HG03103 (cell line): Measurements from ENCODE around the gene COL6A3.

ENCODE experiments used
- ATAC-seq: cut with Tn5 transposase; IDR thresholded peaks from one replicate; pipeline ENCODE4 v1.9.1; 2021; ENCODE audit warnings: low read depth; ENCODE audit not compliant: unreplicated experiment

The COL6A3 gene

DNA sequence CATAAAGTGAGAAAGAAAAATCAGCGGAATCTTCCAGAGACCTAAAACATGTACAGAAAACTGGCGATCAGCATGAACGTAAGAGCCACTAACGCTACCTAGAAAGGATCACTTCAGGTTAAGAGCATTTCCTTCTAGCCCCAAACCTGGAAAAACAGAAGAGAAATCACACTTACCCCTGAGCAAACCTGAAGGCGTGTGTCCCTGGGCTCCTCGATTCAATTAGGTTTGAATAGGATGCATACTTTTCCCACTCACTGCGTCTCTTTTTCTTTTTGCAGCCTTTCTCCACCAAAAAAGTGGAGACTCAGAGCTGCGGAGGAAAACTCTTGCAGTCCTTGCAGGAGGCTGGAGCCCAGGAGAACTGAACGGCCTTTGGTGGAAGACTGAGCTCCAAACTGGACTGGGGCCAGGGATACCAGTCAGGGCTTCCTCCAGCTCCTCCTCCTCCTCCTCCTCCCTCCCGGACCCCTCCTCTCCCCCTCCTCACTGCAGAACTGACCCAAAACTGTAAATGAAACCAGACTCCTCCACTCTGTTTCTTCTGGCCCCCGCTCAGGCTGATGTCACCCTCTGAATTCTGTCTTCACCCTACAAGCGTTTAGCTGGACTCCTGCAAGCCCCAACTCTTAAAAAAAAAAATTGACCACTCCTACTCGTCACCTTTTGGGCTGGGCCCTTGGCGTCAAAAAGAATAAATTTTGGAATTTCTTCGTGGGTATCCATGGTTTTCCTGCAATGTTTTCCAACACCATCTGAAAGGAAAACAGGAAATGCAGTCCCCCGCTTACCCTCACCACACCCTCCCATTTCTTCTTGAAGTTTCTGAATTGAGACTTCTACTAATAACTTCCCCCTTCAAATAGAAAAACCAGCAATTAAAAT is at the start of gene COL6A3:
Gene COL6A3 (minus strand): TSS at position 388 of the 885 bp plus-strand sequence. CDS start 17,347 bp downstream, outside the sequence.
- no peak for ATAC-seq

DNA sequence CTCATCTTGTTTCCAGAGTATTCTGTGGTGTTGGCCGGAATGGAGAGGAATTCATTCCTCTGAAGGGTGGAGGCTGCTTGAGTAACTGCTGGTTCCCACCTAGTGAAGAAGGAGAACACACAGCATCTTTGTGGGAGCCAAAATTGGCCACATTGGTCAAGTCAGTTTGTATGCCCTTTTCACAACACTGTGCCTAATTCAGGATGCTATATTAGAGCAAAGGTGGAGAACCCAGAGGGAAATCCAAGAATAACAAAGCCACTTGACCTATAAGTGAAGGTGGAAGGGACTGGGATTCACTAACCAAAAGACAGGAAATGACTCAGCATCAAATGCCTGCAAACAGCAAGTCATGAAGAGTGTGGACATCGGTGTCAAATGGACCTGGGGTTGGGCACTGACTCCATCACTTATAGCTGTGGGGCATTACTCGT is 45.8 kb upstream of the COL6A3 start:
- no peak for ATAC-seq

GRCh38 chr2:237459226-237459625 is 45.3 kb upstream of the COL6A3 start:
- ATAC-seq: no peak

DNA sequence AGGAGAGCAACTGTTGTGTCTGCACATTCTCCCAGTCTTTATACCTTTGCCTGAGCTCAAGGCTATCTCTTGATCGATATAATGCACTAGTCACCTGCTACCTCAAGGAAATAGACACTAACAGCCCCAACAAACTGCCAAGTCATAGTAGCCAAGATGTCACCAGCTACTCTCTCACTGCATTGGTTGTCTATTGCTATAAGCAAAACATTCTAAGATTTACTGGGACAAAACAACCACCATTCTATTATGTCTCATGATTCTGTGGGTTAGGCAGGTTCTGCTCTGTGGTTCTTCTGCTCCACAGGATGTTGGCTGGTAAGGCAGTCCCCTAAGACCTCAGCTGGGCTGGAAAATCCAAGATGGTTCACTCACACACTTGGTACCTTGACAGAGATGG is 44.6 kb upstream of the COL6A3 start:
- no peak for ATAC-seq

DNA sequence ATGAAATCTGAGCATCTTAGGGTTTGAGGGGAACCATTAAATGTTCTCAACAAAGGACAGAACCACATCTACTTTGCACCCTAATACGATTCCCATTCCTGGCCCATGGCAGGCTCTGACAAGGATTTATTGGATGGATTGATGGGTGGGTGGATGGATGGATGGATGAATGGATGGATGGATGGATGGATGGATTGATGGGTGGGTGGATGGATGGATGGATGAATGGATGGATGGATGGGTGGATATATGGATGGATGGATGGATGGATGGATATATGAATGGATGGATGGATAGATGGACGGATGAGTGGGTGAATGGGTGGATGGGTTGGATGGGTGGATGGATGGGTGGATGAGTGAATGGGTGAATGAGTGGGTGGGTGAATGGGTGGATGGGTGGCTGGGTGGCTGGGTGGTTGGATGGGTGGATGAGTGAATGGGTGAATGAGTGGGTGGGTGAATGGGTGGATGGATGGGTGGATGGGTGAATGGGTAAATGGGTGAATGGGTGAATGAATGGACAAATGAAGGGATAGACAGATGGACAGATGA is 43.5 kb upstream of the COL6A3 start:
- no peak for ATAC-seq

DNA sequence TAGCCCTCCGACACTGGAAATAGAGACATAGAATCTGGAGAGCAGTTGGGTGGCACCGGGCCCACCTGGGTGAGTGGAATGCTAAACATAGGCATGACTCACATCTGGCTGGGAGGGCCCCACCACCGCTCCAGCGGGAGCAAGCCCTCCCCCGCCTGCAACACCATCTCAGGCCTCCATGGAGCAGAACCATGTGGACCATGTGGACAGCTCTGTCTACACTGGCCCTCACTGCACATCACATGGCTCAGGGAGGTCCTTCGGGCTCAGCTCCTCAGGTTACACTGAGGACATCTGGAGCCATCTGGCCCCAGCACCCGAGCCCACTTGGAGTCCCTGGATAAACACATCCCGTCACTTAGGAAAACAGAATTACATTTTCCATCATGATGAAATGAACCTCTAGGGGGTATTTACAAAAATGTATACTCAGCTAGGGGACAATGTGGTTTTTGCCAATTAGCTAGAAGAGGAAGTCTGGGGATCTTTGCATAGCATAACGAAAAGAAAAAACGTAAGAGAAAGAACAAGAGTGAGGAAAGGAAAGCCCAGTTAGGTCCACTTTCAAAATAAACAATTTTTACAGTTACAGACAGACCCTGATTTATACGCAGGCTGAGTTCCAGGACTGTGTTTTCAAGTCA is 42.4 kb upstream of the COL6A3 start:
- ATAC-seq: no peak

DNA sequence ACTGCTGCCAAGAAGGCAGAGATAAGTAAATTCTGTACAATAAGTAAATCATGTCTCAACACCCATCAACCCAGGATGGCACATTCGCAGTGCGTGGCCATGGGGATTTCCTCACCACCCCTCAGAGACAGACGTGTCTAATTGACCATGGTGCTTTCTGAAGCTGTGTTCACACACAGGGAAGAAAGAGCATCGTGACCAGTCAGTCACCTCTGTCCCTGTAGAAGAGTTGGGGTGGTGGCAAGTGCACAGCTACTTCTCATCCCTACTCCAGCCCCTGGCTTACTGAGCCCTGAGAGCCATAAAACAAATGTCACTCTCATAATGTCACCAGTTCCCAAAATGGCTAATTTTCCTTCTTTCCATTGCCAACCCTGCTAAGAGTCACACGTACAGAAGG is 41.8 kb upstream of the COL6A3 start:
- no peak for ATAC-seq

DNA sequence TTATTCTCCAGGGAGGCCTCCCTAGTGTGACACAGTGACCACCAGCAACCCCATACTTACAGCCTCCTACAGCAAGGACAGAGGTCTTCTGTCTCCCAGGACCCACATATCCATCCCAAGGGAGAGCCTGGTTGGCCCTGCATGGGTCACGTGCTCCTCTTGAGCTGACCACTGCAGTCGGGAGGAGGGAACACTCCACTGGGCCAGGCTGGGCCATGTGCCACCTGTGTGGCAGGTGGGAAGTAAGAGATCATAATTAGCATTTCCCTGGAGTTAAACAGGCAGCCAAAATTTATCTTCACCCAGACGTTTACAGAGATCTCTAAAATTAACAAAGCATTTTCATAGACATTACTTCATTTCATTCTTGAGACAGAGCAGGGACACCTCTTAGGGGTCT is 39.7 kb upstream of the COL6A3 start:
- no peak for ATAC-seq

DNA sequence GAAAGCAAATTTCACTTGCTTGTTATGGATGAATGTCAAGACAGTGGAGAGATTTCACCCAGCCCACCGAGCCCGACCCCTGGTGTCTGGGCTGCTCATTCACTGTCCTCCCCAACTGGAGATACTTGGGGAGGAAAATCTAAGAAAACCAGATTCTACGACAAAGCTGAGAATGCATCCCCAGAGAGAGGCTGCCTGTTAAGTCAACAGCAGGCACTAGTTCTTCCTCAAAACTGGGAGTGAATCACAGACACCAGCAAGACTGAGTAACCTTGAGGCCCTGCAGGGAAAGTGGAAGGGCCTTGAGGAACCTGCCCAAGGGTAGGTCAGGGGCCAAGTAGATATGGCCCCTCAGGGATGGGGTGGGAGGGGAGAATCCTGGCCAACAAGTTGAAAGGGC is 38.9 kb upstream of the COL6A3 start:
- ATAC-seq: no peak

DNA sequence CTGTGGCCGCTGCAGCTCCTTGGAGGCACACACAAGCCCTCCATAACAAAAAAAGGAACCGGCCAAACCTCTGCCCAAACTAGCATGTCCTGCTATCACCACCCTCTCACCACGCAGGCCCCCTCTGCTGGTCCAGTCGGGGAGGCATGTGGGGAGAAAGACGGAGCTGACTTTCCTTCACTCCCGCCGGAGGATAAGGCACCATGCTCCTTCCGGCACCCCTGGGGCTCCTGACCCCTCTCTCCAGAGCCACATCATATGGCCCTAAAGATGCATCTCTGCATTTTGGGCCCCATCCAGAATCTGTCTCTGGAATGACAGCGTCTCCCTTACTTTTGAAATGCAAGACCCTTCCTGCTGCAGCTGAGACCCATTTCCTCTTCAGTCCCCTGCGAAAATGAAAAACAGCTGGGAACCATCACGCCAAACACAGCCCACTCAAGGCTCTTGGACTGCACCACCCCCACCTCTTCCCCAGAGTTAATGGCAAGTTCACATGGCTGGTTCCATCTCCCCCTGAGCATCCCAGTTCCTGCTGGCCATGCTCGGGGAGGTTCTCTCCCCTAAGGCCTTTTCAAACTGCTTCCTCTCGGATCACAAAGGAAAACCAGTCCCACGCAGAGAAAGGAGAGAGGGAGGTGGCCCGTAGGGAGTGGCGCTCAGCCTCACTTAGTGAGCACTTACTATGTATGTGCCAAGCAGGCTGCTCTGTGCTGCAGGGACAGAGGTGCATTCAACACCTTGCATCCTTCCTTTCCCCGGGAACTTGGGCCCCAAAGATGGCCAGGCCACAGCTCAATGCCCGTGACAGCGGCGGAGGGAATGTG is 37.9 kb upstream of the COL6A3 start:
- ATAC-seq: no peak

DNA sequence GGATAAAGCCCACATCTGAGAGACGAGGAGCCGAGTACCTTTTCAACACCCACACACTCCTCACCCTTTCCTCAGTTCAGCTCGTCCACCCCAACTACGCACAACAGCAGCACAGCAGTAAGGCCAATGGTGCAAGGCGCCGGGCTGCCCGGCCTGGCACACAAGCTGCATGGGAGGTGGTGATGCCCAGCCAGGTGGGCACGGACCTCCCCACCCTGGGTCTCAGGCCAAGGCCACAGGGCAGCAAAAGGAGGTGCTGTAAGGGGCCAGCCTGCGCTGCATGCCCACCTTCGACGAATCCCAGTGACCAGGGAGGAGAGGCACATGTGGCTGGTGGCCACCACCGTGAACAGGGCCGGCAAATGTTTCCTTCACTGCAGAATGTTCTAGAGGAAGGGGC is 36.6 kb upstream of the COL6A3 start:
- no peak for ATAC-seq

GRCh38 chr2:237450108-237450507 is 36.1 kb upstream of the COL6A3 start:
- ATAC-seq: no peak

GRCh38 chr2:237449193-237449881 is 35.4 kb upstream of the COL6A3 start:
- no peak for ATAC-seq

DNA sequence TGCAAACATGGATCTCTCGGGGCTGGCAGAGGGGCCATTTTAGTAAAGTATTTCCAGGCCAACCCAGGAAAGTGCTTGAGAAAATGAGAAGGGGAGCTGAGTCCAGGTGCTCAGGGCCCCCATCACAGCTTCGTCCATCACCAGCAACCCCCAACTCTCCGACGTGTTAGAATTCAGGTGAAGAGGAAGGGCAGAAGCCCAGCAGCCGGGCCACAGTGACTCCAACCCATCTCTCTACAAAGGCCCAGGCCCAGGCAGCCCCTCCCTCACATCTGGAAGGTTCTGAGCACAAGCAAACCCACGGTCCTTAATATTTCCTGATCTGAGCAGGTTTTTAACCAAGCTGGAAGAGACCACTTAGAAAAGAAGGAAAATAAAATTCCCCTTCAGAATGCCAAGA is 34.7 kb upstream of the COL6A3 start:
- ATAC-seq: no peak

DNA sequence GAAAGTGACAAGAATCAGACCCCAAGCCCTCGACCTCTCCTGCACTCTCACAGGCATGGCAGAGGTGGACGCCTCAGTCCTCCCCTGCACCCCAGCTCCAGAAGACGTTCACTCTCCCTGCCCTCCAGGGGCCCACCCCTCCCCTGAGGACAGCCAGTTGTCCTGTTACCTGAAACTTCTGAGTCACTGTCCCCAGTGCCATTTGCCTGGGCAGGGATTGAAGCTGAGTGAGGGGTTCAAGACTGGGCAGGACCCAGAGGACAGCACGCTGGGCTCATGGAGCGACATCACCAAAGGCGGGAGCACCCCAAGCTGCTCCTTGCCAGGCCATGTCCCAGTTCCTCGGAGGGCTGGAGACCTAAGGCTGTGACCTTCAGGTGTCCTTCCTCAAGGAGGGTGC is 34.2 kb upstream of the COL6A3 start:
- no peak for ATAC-seq

GRCh38 chr2:237447496-237447895 is 33.5 kb upstream of the COL6A3 start:
- ATAC-seq: no peak

GRCh38 chr2:237446338-237446665 is 32.3 kb upstream of the COL6A3 start:
- no peak for ATAC-seq

DNA sequence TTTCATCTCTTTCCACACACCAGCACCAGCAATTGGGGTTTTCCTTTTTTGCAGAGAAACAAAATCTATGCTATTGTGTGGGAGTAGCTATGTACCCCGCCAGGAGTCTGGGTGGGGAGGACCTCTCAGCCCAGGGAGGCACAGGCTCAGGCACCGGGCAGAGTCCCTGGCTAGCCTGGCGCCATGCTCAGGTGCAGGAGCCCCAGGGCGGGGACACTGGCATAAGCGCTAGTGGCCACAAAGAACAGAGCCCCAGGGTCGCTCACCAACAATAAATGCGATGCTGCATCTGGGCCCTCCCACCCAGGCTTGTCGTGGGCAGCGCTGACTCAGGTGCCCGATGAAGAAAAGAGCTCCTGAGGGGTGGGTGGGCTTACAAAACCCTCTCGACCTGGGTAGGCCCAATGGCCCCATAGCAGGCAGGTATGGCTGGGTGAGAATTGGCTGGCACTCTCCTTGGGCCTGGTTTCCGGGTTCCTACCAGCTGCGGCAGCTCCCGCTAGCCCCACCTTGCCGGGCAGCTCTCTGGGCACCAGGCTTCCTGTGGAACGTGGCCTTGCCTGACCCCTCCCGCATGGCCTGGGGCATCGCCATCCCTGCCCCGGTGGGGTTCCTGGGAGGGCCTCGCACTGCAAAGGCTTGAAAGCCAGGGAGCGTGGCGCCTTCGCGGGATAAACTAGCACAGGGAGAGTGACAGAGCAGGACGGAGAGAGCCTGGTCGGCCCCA is 31.8 kb upstream of the COL6A3 start:
- no peak for ATAC-seq

DNA sequence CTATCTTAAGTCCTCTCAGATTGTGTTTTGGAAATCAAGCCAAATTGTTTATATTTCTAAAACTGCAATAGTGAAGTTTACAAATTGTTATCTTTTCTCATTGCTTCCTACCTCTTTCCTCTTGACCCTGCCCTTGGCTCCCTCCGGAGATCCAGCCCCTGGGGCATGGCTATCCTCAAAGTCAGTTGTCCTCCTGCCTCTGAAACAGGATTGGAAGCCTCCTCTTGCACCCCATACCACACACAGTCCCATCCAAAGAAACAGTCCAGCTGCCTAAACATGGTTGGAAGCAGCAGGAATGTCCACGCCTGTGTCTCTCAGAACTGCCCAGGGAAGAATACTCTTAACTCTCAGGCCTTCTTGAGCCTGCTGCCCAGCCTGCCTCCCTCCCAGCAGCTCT is 30.1 kb upstream of the COL6A3 start:
- ATAC-seq: no peak
